ENCODE data around the gene AMFR.

DNA sequence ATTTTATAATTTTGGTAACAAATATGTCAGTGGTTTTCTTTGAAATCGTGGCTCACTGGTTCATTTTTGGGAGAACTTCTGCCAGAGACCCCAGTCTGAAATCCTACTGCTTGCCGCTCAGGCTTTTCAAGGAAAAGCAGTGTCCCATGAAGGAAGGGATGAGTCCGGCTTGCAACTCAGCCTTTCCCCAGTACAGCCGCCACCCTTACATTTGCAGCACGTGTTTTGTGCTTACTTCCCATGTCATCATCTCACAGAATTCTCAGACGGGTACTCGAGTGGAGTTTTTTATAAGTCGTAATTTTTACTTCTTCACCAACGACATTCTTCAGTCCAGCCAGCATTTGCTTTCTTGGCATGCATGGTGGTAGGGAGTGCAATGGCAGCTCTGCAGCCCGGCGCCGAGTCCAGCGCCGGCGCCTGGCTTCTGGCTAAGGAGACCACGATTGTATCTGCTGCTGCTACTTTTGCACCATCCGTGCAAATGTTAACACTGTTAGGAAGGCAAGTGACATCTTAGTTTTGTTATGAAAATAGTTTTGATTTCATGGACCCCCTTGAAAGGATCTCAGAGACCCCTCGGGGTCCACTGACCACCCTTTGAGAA, 111.0 kb downstream of the AMFR start:
- TF ChIP-seq, protein P1, sequence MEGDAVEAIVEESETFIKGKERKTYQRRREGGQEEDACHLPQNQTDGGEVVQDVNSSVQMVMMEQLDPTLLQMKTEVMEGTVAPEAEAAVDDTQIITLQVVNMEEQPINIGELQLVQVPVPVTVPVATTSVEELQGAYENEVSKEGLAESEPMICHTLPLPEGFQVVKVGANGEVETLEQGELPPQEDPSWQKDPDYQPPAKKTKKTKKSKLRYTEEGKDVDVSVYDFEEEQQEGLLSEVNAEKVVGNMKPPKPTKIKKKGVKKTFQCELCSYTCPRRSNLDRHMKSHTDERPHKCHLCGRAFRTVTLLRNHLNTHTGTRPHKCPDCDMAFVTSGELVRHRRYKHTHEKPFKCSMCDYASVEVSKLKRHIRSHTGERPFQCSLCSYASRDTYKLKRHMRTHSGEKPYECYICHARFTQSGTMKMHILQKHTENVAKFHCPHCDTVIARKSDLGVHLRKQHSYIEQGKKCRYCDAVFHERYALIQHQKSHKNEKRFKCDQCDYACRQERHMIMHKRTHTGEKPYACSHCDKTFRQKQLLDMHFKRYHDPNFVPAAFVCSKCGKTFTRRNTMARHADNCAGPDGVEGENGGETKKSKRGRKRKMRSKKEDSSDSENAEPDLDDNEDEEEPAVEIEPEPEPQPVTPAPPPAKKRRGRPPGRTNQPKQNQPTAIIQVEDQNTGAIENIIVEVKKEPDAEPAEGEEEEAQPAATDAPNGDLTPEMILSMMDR (IDR thresholded peaks at IDR 0.05) = no peak
- no peak for TF ChIP-seq POLR2A (IDR thresholded peaks at IDR 0.05)

All from uterus (tissue), 2 donors.